Fibroblast of peridontal ligament (primary cell): ENCODE measurements around the gene ZRSR2.
"Not testable (repeated sequence)": the region's sequence is repeated elsewhere in the genome, so short reads cannot be mapped to it uniquely, and the experiment has no call there.

ENCODE experiments used
- DNase-seq: peaks from one replicate; pipeline ENCODE4 v3.0.0-alpha.2; 2010; ENCODE audit errors: extremely low read depth

Gene ZRSR2

DNA sequence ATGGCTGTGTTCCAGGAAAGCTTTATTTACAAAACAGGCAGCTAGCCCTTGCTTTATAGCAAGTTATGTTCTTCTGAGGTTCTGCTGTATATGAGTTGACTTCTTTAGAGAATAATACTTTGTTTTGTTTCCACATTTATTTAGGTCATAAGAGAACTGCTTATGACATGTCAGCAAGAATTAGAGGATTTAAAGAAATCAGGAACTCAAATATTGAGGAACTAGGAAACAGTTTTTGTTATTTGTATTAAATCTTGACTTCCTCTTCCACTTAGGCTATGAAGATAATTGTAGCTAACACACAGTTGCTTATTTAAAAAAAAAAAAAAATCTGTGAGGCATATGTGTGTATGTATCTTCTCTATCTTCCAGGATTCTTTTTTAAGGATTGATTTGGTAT lies 14.3 kb downstream of the ZRSR2 start:
- DNase-seq, result no peak

- DNase-seq, result no peak
Observed at GRCh38 chrX:15808254-15808653, 18.0 kb downstream of the ZRSR2 start.

DNA sequence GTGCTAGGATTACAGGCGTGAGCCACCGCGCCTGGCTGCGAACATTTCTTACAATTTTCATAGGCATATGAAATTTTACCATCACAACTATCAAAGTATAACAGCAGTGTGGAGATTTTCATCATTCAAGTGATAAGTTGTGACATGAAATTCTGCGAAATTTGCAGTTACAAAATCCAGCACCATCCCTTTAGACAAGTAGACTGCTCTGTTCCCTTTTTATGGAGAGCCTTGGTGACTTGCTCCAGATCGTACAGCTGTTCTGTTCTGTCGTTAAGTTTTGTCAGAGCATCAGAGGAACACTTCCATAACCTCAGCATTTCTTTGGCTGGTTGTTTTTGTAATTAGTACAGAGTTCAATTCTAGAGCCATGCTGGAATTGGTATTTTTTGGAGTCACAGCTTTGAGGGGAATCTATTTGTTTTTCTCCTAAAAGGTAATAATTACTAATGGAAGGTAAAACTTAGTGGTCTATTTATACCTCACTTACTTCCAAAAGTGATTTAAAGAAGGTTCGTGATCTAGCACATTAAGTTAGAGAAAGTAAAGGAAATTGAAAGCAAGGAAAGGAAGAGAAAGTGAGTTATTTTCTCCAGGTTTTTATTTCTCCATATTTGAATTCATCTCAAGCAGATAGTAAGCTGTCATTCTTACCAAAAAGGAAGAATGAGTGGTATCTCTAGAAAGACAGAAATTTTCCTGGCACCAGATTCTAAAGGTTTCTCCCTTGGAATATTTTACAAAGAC lies 22.1 kb downstream of the ZRSR2 start:
- DNase-seq, result no peak

GRCh38 chrX:15813416-15813815 lies 23.1 kb downstream of the ZRSR2 start:
- DNase-seq, result no peak

DNA sequence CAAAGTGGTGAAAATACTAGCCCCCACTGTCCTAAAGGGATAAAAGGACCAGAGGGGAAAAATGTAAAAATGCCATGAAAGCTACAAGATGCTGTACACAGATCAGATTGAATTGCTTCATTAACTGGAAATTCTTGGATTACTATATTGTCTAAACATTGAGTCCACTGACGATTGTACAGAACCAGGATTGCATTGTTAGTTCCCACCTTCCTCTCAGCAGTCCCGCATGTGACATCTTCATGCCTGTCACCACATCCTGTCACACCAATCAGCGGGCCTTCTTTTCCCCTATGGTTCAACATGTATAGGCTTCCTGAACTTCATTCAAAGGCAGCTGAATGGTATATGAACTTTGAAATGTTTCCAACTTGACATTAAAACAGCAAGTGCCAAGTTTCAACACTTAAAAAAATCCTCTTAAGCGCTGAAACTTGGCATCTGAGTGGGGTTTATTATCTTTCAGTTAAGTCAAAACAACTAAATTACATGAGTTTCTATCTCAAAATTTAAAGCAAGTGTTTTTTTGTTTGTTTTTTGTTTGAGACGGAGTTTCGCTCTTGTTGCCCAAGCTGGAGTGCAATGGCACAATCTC lies 24.6 kb downstream of the ZRSR2 start:
- DNase-seq, result no peak

- DNase-seq, result peak; percentile 19
Observed at GRCh38 chrX:15815779-15816437, 25.6 kb downstream of the ZRSR2 start.

DNA sequence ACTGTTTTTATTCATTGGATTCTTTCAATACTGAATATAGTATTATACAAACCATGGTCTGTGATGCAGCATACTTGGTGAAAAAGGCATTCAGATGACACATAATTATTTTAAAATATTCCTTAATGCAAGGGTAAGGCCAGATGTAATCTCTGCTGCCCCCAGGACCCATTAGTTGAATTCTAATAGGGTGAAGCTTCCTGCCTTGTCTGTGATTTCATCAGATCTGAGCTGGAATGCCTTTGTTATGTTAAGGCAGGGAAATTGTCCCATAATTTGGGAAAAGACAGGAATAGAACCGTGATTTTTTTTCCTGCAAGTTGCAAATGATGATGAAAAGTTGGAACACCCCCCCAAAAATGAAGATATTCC lies 26.1 kb downstream of the ZRSR2 start:
- DNase-seq, result peak; percentile 24

GRCh38 chrX:15816886-15817285 lies 26.6 kb downstream of the ZRSR2 start:
- DNase-seq, result peak; percentile 30

- no peak for DNase-seq
Observed at GRCh38 chrX:15820106-15821073, 30.1 kb downstream of the ZRSR2 start.

- DNase-seq, result no peak
Observed at GRCh38 chrX:15822922-15823321, 32.6 kb downstream of the ZRSR2 start.

DNA sequence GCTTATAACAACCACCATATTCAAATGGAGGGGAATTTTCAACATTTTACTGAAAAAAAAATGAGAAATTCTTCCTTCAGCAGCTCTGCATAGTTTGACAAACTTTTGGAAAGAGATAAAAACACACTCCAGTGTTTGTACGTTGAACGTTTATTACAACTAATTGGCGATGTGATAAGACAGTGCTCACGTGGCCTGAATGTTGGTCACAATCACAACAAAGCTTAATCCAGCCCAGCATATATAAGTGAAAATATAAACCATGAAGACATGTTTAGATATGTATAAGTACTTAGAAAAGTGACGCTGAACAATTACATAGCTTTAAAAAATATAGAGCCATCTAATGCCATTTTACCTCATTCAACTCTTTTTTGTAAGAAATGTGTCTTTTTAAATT lies 35.7 kb downstream of the ZRSR2 start:
- DNase-seq, result no peak

- DNase-seq, result no peak
Observed at GRCh38 chrX:15829217-15829616, 38.9 kb downstream of the ZRSR2 start.

- not testable (repeated sequence) for DNase-seq
Observed at GRCh38 chrX:15831347-15831746, 41.1 kb downstream of the ZRSR2 start.

DNA sequence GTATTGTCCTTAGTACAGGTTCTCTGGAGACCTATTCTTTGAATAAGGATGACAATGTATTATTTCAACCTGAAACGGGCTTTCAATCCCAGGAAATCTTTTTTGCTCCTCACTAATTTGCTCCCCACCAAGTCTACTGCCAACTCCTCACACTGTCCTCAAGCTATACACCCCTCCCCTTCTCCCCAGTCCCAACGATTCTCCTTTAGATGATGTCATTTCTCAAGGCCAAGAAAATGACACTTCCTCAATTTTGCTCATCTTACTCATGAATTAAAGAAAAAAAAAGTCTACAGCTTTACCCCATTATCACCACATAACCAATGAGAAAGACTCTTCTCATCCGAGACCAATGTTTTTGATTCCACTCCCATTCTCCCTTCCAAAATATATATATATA lies 43.8 kb downstream of the ZRSR2 start:
- no peak for DNase-seq

DNA sequence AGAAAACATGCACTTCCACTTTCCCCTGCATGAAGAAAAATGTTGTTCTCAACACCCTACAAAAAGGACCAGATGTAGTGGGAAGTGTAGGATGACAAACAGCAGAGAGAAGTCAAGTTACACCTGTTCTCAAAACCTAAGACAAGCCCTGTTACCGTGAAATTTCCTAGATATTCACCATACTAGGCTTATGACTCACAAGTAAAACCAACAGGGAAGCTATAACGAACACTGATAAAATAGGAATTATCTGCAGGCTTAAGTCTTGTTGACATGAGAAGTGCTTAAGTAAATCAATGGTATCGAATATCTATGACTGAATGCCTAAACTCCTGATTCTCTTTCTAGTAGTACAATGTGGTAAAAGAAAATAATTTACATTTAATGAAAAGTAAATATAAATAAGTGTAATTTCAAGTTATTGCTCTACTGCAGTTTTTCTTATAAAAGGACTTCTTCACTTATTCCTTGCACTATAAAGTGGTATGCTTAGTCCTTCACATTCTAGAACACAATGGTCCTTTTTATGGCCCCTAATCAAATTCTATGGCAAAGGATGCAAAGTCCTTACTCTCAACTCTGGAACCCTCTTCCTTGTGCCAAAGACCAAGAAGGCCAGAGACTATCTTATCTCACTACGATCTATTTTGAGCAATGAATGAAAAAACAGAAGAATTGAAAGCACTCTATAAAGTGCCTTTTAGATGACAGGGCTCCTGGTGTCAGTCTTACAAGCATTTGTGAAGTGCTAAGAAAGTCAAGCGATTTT lies 44.7 kb downstream of the ZRSR2 start:
- DNase-seq, result no peak

DNA sequence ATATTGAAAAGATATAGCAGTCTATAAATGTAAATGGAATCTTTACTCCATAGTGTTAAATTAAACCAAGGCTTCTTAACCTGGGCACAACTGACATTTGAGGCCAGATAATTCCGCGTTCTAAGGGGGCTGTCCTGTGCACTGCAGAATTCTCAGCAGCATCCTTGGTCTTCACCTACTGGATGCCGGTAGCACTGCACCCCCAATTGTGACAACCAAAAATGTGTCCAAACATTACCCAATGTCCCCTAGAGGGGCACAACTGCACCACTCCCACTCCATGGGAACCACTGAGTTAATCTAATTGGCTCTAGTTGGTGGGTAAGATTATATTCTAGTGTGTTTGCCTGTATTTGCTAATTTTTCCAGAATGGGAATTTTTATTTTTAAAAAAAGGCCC lies 47.7 kb downstream of the ZRSR2 start:
- no peak for DNase-seq

DNA sequence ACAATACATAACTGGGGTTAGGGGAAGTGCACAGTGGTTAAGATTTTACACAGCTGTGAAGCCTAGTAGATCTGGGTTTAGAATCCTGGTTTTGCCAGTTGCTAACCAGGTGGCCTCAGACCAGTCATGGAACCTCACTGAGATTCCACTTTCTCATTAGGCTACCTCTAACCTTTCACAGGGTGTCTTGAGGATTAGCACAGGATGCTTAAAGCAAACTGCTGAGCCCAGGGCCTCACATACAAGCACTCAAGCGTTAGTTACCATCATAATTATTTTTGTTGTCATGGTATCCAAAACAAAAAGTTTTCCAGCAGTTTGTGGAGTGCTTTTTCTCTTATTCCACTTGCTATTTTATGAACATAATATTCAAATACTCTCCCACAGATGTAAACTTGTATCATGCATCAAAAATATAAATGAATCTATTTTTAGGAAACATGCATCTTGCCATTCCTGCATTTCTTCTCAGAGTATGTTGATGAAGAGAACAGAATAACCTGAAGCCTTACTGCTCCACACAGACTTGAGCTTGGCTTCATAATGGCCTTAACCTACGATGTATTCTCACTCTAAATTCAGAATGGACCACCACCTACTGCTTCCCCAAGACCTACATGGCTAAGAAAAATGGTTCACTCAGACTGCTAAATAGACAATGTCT lies 51.7 kb downstream of the ZRSR2 start:
- no peak for DNase-seq

GRCh38 chrX:15843960-15844359 lies 53.7 kb downstream of the ZRSR2 start:
- DNase-seq, result no peak

GRCh38 chrX:15848576-15848975 lies 58.3 kb downstream of the ZRSR2 start:
- DNase-seq, result peak; percentile 13

GRCh38 chrX:15849555-15849954 lies 59.3 kb downstream of the ZRSR2 start:
- DNase-seq, result peak; percentile 40

DNA sequence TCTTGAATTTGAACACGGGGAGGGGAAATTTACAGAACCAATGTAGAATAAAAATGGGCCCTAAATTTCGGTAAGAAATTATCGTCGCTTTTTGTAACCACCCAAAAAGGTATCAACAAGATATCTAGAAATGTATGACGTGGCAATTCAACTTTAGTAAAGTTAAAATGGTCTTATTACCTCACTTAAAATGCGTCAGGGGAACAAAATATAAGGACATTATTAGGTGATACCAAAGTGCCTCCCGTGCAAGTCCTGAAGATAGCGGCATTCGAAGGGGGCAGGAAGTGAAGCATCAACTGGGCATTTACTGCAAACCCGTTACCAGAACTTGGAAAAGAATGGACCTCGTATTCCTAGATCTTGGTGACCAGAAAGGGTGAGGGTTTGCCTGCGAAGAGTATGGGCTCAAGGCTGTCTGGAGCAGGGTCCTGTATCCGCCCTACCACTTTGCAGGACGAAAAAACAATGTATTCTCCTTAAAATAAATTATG lies 63.3 kb downstream of the ZRSR2 start:
- DNase-seq, result peak; percentile 7
